HepG2 (cell line): ENCODE data around the gene CLIC2. TPM values are rescaled to one million over a fixed set of nuclear protein-coding genes. Genes with fewer than 3 reads are reported as not detected.

Experiments used
- ARNT ChIP-seq: fragments of 450-650 bp; IDR thresholded peaks from 2 replicates; pipeline ENCODE4 v1.6.1; 2017
- FOSL2 ChIP-seq: sonication (generic); formaldehyde crosslinking; IDR thresholded peaks from 2 replicates; pipeline ENCODE4 v1.4.0; 2020; ENCODE audit warnings: missing genetic modification reagents
- KAT2B ChIP-seq: fragments of 150-350 bp; IDR thresholded peaks from 2 replicates; pipeline ENCODE4 v1.6.1; 2014; ENCODE audit warnings: low read depth, low read length, borderline replicate concordance
- TRIM22 ChIP-seq: fragments of 450-650 bp; IDR thresholded peaks from 2 replicates; pipeline ENCODE4 v1.6.1; 2017
- ZBTB4 ChIP-seq: sonication (generic); formaldehyde crosslinking; IDR thresholded peaks from 2 replicates; pipeline ENCODE4 v1.4.0; 2020; ENCODE audit warnings: missing genetic modification reagents, mild to moderate bottlenecking, borderline replicate concordance
- ZNF225 ChIP-seq: sonication (generic); formaldehyde crosslinking; IDR thresholded peaks from 2 replicates; pipeline ENCODE4 v1.4.0; 2020; ENCODE audit warnings: mild to moderate bottlenecking, missing genetic modification reagents
- ZNF543 ChIP-seq: sonication (generic); formaldehyde crosslinking; IDR thresholded peaks from 2 replicates; pipeline ENCODE4 v1.4.0; 2020; ENCODE audit warnings: mild to moderate bottlenecking, missing genetic modification reagents
- ZNF672 ChIP-seq: sonication (generic); formaldehyde crosslinking; IDR thresholded peaks from 2 replicates; pipeline ENCODE4 v1.8.1; 2022; ENCODE audit warnings: missing genetic modification reagents
- polyA plus RNA-seq, 8 experiments: library from polyadenylated mRNA; depleted of rRNA in 3 of 8; stranded (reverse) in 7 of 8; unstranded in 1 of 8; fragments of >200 nt; fragmentation: Illumina TruSeq in 4 of 8; extraction: Trizol in 4 of 8; gene quantifications; 2 replicates each; pipeline versions ENCODE4 v1.2.1 to v1.2.3, GENCODE V29; 2011 to 2016; ENCODE audit warnings: low read depth in 4 of 8, missing spikeins in 1 of 8, mixed read lengths in 1 of 8; ENCODE audit not compliant: insufficient read depth in 1 of 8
- total RNA-seq, 5 experiments: library from RNA; depleted of rRNA; stranded (reverse); fragments of >200 nt; fragmentation: Illumina TruSeq; extraction: Trizol; gene quantifications; 2 replicates each; pipeline ENCODE4 v1.2.3, GENCODE V29; 2016; ENCODE audit warnings: low read depth in 1 of 5
- TF ChIP-seq, protein P1 (sequence below): sonication (generic); formaldehyde crosslinking; IDR thresholded peaks from 2 replicates; pipeline ENCODE4 v1.5.0; 2020; ENCODE audit warnings: mild to moderate bottlenecking, missing genetic modification reagents

Gene CLIC2
- total and polyA plus RNA-seq, 2 of the 13 experiments (the other 11 are each of a cell fraction or from before 2014, with no cell fraction given) = 0.24 to 0.25 TPM

DNA sequence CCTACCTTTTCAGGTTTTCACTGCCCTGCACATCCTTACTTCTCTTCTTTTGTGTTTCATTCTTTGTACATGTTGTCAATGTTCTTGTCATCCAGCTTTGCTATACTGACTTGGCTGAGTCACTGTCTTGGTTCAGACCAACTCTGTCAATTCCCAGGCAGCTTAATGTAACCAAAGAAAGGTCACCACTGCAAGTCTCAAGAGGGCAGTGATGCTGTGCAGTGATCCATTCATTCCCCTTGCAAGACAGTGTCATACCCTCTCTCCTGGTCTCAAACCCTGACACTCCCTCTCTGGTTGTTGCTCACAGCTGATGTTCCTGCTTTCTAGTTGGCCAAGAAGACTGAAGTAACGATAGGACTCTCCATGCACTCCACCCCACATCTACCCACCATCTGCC is 87.7 kb downstream of the CLIC2 start (continued):
- TF ChIP-seq ZBTB4 (CRISPR knock-in tag) (no peak), TRIM22 (no peak), ZNF543 (CRISPR knock-in tag) (no peak), ARNT (no peak), KAT2B (no peak), ZNF225 (CRISPR knock-in tag) (no peak), FOSL2 (CRISPR knock-in tag) (no peak), ZNF672 (CRISPR knock-in tag) (no peak)
- TF ChIP-seq, protein P1, sequence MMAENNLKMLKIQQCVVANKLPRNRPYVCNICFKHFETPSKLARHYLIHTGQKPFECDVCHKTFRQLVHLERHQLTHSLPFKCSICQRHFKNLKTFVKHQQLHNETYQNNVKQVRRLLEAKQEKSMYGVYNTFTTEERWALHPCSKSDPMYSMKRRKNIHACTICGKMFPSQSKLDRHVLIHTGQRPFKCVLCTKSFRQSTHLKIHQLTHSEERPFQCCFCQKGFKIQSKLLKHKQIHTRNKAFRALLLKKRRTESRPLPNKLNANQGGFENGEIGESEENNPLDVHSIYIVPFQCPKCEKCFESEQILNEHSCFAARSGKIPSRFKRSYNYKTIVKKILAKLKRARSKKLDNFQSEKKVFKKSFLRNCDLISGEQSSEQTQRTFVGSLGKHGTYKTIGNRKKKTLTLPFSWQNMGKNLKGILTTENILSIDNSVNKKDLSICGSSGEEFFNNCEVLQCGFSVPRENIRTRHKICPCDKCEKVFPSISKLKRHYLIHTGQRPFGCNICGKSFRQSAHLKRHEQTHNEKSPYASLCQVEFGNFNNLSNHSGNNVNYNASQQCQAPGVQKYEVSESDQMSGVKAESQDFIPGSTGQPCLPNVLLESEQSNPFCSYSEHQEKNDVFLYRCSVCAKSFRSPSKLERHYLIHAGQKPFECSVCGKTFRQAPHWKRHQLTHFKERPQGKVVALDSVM (CRISPR knock-in tag) = no peak
